GM12864 (cell line): ENCODE results near the gene KIF6.

Experiments
- DNase-seq: peaks from one replicate; pipeline ENCODE4 v3.0.0-alpha.2; 2011; ENCODE audit warnings: low read depth
- H3K4me3 ChIP-seq: 2 replicates; pipeline ENCODE4 v1.5.1; 2011; ENCODE audit warnings: mild to moderate bottlenecking, low read depth, low read length, control low read depth
- TF ChIP-seq, protein P1 (sequence below): IDR thresholded peaks from 2 replicates; pipeline ENCODE4 v1.5.1; 2011; ENCODE audit warnings: low read depth, mild to moderate bottlenecking, moderate library complexity, low read length, control low read depth, inconsistent platforms; ENCODE audit errors: missing control alignments

Gene KIF6, protein sequence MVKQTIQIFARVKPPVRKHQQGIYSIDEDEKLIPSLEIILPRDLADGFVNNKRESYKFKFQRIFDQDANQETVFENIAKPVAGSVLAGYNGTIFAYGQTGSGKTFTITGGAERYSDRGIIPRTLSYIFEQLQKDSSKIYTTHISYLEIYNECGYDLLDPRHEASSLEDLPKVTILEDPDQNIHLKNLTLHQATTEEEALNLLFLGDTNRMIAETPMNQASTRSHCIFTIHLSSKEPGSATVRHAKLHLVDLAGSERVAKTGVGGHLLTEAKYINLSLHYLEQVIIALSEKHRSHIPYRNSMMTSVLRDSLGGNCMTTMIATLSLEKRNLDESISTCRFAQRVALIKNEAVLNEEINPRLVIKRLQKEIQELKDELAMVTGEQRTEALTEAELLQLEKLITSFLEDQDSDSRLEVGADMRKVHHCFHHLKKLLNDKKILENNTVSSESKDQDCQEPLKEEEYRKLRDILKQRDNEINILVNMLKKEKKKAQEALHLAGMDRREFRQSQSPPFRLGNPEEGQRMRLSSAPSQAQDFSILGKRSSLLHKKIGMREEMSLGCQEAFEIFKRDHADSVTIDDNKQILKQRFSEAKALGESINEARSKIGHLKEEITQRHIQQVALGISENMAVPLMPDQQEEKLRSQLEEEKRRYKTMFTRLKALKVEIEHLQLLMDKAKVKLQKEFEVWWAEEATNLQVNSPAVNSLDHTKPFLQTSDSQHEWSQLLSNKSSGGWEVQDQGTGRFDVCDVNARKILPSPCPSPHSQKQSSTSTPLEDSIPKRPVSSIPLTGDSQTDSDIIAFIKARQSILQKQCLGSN

DNA sequence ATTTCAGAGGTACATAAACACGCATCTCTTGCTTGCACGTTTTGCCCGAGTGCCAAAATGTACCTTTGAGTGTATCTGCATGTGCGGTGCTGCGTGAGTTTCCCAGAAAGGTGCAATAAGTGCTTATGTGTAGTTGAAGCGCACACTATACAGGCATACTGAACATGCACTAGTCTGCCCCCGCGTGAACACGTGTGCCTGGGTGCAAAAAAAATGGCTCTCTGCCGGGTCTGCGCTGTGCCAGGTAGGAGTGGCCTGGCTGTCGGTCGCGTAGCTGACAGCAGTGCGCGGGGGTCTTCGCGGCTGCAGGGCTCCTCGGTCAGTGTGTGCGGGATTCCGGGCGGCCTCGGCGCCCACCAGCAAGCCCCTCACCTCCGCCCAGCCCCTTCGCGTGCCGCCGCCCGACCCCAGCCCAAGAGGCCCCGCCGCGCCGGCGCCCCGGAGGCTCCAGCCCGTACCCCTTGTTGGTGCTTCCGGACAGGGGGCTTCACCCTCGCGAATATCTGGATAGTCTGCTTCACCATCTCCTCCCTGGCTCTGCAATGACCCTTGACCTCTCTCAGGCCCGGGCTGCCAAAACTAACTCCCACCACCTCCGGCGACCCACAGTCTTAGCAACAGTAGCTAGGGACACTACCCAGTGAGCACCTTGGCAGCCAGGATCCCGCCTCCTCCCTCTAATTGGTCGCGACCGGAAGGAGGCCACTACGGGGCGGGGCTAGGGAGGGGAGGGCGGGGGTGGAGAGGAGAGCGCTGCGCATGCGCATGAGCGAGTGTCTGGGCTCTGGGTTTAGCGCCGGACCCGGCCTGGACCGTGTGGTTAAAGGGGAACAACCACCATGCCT is at the start of gene KIF6:
Gene KIF6, minus strand, starts transcription at position 622 of the 845 bp plus-strand sequence. Its CDS starts 98 bp downstream, at position 524.
- TF ChIP-seq, protein P1, sequence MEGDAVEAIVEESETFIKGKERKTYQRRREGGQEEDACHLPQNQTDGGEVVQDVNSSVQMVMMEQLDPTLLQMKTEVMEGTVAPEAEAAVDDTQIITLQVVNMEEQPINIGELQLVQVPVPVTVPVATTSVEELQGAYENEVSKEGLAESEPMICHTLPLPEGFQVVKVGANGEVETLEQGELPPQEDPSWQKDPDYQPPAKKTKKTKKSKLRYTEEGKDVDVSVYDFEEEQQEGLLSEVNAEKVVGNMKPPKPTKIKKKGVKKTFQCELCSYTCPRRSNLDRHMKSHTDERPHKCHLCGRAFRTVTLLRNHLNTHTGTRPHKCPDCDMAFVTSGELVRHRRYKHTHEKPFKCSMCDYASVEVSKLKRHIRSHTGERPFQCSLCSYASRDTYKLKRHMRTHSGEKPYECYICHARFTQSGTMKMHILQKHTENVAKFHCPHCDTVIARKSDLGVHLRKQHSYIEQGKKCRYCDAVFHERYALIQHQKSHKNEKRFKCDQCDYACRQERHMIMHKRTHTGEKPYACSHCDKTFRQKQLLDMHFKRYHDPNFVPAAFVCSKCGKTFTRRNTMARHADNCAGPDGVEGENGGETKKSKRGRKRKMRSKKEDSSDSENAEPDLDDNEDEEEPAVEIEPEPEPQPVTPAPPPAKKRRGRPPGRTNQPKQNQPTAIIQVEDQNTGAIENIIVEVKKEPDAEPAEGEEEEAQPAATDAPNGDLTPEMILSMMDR, result no peak
- peak; percentile 65 for DNase-seq
- peak within 1 kb of the TSS; percentile 70 for H3K4me3 ChIP-seq

DNA sequence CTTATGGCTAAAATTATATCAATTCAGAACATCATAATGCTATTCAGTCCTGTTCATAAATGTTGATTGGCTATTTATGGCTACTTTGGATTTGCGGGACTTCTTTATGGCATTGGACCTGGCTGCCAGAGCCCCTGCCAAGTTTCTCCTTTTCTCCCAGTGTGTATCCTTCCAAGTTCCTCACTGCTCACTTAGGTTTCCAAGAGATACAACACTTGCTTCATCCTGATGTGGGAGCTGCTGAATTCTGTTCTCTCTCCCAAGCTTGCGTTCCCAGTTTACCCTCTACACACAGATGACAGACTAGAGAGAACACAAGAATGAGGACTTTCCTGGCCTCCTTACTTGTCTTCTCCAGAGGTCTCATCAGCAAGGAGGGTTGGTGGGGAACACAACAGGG is 48.6 kb upstream of the KIF6 start:
- H3K4me3 ChIP-seq, result no peak overlapping the region
- TF ChIP-seq, protein P1, result no peak
- no peak for DNase-seq

DNA sequence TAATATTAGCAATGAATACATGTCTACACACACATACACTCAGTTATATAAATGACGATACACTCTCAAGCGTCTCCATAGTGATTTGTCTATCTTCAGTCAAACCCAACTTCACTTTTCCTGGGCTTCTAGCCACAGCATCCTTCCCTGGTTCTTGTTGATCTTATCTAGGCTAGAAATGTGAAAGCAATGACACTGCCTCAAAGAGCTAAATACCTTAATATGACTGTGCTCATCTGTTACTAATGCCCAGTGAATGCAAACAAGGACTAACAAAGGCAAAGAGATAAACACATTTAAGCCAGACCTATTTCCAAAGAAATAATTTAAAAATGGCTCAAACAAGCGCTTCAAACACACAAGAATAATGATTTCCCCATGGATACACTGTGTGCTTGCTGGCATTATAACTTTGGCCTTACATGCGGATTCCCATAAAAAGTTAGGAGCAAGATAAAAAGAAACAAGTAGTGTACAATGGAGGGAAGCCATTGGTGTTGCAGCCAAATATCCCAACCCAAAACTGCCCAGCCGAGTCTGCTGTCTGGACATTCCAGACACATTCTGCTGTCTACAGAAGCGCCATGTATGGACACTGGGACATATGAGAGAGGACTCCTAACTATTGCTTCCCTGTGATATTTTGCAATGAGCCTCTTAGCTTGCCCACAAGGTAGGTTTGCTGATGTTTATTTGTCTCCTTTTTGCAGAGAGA is 47.5 kb upstream of the KIF6 start:
- no peak overlapping the region for H3K4me3 ChIP-seq
- TF ChIP-seq, protein P1, result no peak
- DNase-seq, result no peak

DNA sequence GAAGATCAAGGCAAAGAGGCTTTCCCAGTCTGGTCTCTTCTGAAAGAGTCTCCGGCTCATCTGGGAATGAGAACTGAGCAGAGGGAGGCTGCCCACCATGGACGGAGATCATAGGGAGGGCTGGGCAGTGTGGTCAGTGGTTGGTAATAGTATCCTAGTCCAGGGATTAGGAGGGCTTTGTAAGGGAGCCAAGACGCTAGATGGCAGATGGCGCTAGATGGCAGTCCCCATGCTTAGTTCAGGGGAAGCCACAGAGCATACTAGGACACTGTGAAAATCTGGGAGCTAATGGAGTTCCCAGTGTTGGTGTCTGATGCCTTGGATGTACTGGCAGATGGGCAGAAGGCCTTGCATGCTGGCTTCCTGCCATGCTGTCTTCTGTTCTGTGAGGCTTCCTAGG is 45.2 kb upstream of the KIF6 start:
- TF ChIP-seq, protein P1, result no peak
- DNase-seq, result no peak
- H3K4me3 ChIP-seq, result no peak overlapping the region

DNA sequence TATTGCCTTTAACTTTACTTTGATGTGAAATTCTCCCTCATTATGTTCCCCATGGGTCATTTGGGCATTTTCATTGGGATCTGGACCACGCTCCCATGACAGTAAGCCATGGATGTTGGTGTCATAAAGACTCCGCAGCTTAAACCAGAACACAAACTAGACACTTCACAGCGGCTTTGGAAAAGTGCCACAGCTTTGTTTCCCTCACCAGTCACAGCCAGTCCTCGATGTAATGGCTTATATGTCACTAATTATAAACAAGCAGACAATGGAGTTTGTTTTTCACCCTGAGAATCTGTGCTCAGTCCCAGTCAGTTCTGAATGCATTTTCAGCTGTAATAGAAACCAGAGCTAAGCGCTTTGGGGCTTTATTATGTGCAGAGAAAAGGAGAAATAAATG is 43.8 kb upstream of the KIF6 start:
- DNase-seq, result no peak
- TF ChIP-seq, protein P1, result no peak
- no peak overlapping the region for H3K4me3 ChIP-seq

DNA sequence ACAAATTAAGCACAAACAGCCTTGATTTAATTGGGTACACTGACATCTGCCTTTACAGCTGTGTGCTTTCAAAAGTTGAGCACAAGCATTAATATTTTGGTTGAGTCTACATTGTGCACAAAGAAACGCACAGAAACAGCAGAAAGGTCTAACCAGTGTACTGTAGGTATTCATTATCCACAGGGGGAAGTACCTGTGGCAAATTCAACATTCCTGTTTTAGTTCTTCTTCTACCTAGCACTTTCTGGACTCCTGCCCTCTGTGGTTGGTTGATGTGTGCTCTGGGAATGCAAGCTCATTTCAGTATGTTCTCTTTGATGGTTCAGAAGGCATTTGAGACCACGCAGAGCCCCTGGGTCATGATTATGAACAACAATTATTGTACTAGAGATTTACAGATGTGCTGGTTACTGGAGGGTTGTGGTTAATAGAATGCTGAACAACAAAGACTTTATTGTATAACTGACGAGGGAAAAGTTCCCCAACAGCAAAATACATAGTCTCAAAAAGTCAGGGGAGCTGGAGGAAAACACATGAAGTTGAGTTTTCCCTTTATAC is 40.4 kb upstream of the KIF6 start:
- no peak overlapping the region for H3K4me3 ChIP-seq
- TF ChIP-seq, protein P1, result no peak
- no peak for DNase-seq
